H9 (cell line): ENCODE data around the gene PTPRN2. TPM values are rescaled to one million over a fixed set of nuclear protein-coding genes. Genes with fewer than 3 reads are reported as not detected.

Experiments used
- DNase-seq: peaks from one replicate; pipeline ENCODE4 v3.0.0-alpha.2; 2017
- H2AFZ ChIP-seq: one replicate; pipeline ENCODE4 v1.6.1; 2013; ENCODE audit warnings: mild to moderate bottlenecking, low read length, control low read depth, moderate library complexity
- H2AK5ac ChIP-seq: 2 replicates; pipeline ENCODE4 v1.6.1; 2013; ENCODE audit warnings: low read length, control low read depth, mixed read lengths; ENCODE audit not compliant: insufficient read length
- H2BK120ac ChIP-seq: one replicate; pipeline ENCODE4 v1.6.1; 2013; ENCODE audit warnings: low read depth, mild to moderate bottlenecking, low read length, control low read depth, inconsistent platforms; ENCODE audit not compliant: poor library complexity, severe bottlenecking
- H2BK12ac ChIP-seq: 2 replicates; pipeline ENCODE4 v1.6.1; 2013; ENCODE audit warnings: low read length, control low read depth, mixed read lengths, low read depth; ENCODE audit not compliant: insufficient read length
- H2BK15ac ChIP-seq: 2 replicates; pipeline ENCODE4 v1.6.1; 2013; ENCODE audit warnings: low read depth, low read length, control low read depth
- H2BK20ac ChIP-seq: one replicate; pipeline ENCODE4 v1.6.1; 2013; ENCODE audit warnings: low read depth, mild to moderate bottlenecking, low read length, control low read depth, inconsistent platforms; ENCODE audit not compliant: poor library complexity, severe bottlenecking
- H2BK5ac ChIP-seq: 2 replicates; pipeline ENCODE4 v1.6.1; 2013; ENCODE audit warnings: low read length, control low read depth, mixed read lengths; ENCODE audit not compliant: insufficient read length
- H3K14ac ChIP-seq: 2 replicates; pipeline ENCODE4 v1.6.1; 2013; ENCODE audit warnings: low read length, control low read depth; ENCODE audit not compliant: insufficient read depth
- H3K18ac ChIP-seq: 2 replicates; pipeline ENCODE4 v1.6.1; 2013; ENCODE audit warnings: low read depth, mild to moderate bottlenecking, mixed read lengths, low read length, control low read depth; ENCODE audit not compliant: insufficient read length
- H3K23ac ChIP-seq: 2 replicates; pipeline ENCODE4 v1.6.1; 2013; ENCODE audit warnings: low read length, control low read depth, mixed read lengths, low read depth; ENCODE audit not compliant: insufficient read length
- H3K23me2 ChIP-seq: 2 replicates; pipeline ENCODE4 v1.6.1; 2013; ENCODE audit warnings: low read depth, mild to moderate bottlenecking, mixed read lengths, low read length, control low read depth; ENCODE audit not compliant: insufficient read length, poor library complexity, severe bottlenecking
- H3K27ac ChIP-seq: 2 replicates; pipeline ENCODE4 v1.5.1; 2013; ENCODE audit warnings: low read length, control low read depth, mixed read lengths, low read depth; ENCODE audit not compliant: insufficient read length
- H3K27me3 ChIP-seq: 2 replicates; pipeline ENCODE4 v1.6.1; 2013; ENCODE audit warnings: low read length, control low read depth, inconsistent platforms; ENCODE audit not compliant: insufficient read depth
- H3K4ac ChIP-seq: 2 replicates; pipeline ENCODE4 v1.6.1; 2013; ENCODE audit warnings: low read depth, mild to moderate bottlenecking, control low read depth, inconsistent platforms, low read length, moderate library complexity
- H3K4me1 ChIP-seq: 2 replicates; pipeline ENCODE4 v1.6.1; 2013; ENCODE audit warnings: low read length, control low read depth, inconsistent platforms; ENCODE audit not compliant: insufficient read depth
- H3K4me2 ChIP-seq: 2 replicates; pipeline ENCODE4 v1.6.1; 2013; ENCODE audit warnings: low read length, control low read depth, mixed read lengths; ENCODE audit not compliant: insufficient read length, insufficient read depth
- H3K56ac ChIP-seq: 2 replicates; pipeline ENCODE4 v1.6.1; 2013; ENCODE audit warnings: low read depth, mild to moderate bottlenecking, mixed read lengths, low read length, control low read depth; ENCODE audit not compliant: insufficient read length
- H3K79me1 ChIP-seq: 2 replicates; pipeline ENCODE4 v1.6.1; 2013; ENCODE audit warnings: low read depth, mild to moderate bottlenecking, moderate library complexity, low read length, control low read depth, inconsistent platforms; ENCODE audit not compliant: insufficient read depth, poor library complexity, severe bottlenecking
- H3K79me2 ChIP-seq: 2 replicates; pipeline ENCODE4 v1.6.1; 2013; ENCODE audit warnings: low read length, control low read depth, inconsistent platforms; ENCODE audit not compliant: insufficient read depth
- H3K9ac ChIP-seq: 2 replicates; pipeline ENCODE4 v1.6.1; 2013; ENCODE audit warnings: low read length, control low read depth, mixed read lengths; ENCODE audit not compliant: insufficient read length; ENCODE audit errors: extremely low read depth
- H3K9me3 ChIP-seq: one replicate; pipeline ENCODE4 v1.6.1; 2013; ENCODE audit warnings: low read depth, low read length, inconsistent platforms; ENCODE audit not compliant: control insufficient read depth
- H3T11ph ChIP-seq: one replicate; pipeline ENCODE4 v1.6.1; 2013; ENCODE audit warnings: mild to moderate bottlenecking, low read length, control low read depth, inconsistent platforms
- H4K20me1 ChIP-seq: one replicate; pipeline ENCODE4 v1.6.1; 2013; ENCODE audit not compliant: control insufficient read depth, insufficient read length, insufficient read depth
- H4K5ac ChIP-seq: 2 replicates; pipeline ENCODE4 v1.6.1; 2013; ENCODE audit warnings: low read depth, mild to moderate bottlenecking, mixed read lengths, low read length, control low read depth; ENCODE audit not compliant: insufficient read length
- H4K8ac ChIP-seq: replicated peaks from 2 replicates; pipeline ENCODE4 v1.6.1; 2013; ENCODE audit warnings: low read length, control low read depth, mixed read lengths, low read depth; ENCODE audit not compliant: insufficient read length
- H4K91ac ChIP-seq: 2 replicates; pipeline ENCODE4 v1.6.1; 2013; ENCODE audit warnings: low read depth, mild to moderate bottlenecking, moderate library complexity, mixed read lengths, low read length, control low read depth; ENCODE audit not compliant: insufficient read length
- H3K27ac Mint-ChIP-seq, 3 experiments: 2 replicates in 2 of 3; 3 replicates in 1 of 3; pipeline ENCODE4 v1.8.0; 2020 to 2021; ENCODE audit warnings: mixed read lengths in 3 of 3, mild to moderate bottlenecking in 1 of 3, moderate library complexity in 1 of 3
- H3K27me3 Mint-ChIP-seq: 2 replicates; pipeline ENCODE4 v1.8.0; 2021; ENCODE audit warnings: low read depth, mild to moderate bottlenecking, moderate library complexity, mixed read lengths
- H3K36me3 Mint-ChIP-seq, 3 experiments: 2 replicates in 2 of 3; 3 replicates in 1 of 3; pipeline ENCODE4 v1.8.0; 2020 to 2021; ENCODE audit warnings: low read depth in 3 of 3, mixed read lengths in 3 of 3; ENCODE audit not compliant: insufficient read depth in 1 of 3
- H3K4me1 Mint-ChIP-seq, 2 experiments: 2 replicates each; pipeline ENCODE4 v1.8.0; 2020; ENCODE audit warnings: mixed read lengths in 2 of 2
- H3K4me3 Mint-ChIP-seq, 2 experiments: 2 replicates in 1 of 2; 3 replicates in 1 of 2; pipeline ENCODE4 v1.8.0; 2020 to 2021; ENCODE audit warnings: mild to moderate bottlenecking in 2 of 2, mixed read lengths in 2 of 2, moderate library complexity in 1 of 2
- H3K9me3 Mint-ChIP-seq, 2 experiments: 2 replicates in 1 of 2; 3 replicates in 1 of 2; pipeline ENCODE4 v1.8.0; 2020; ENCODE audit warnings: mild to moderate bottlenecking in 2 of 2, mixed read lengths in 2 of 2, moderate library complexity in 1 of 2
- CTCF ChIP-seq: fragments of 200-600 bp; sonication (generic); conservative IDR thresholded peaks from 3 replicates; pipeline ENCODE4 v1.8.0; 2021; ENCODE audit warnings: antibody characterized with exemption, mild to moderate bottlenecking
- WGBS: extraction: QIAGEN DNeasy Blood & Tissue Kit; methylation state at CpG from one replicate; pipeline ENCODE4 v1.1.7; 2013; ENCODE audit warnings: missing lambda C conversion rate, low lambda C conversion rate, mixed read lengths; ENCODE audit not compliant: insufficient read length; ENCODE audit errors: extremely low coverage; 5-methylcytosine and 5-hydroxymethylcytosine counted together
- total RNA-seq: library from RNA; stranded (reverse); gene quantifications from 2 replicates; pipeline ENCODE4 v1.2.1, GENCODE V29; 2021

PTPRN2 gene
- total RNA-seq, 1 experiment from 2014 or later: 5.2 TPM

- WGBS: no CpG with 5 or more reads among the region's 31 CpGs
Measured at GRCh38 chr7:157717211-157718174, 870.1 kb downstream of the PTPRN2 start.

More at GRCh38 chr7:157717211-157718174, 870.1 kb downstream of the PTPRN2 start:
- H3K9me3 ChIP-seq: no peaks in the 10 kb centered on the region
- H4K20me1 ChIP-seq: no peaks in the 10 kb centered on the region
- H4K91ac ChIP-seq: no peak overlapping the region
- no peak overlapping the region for H2AFZ ChIP-seq
- no peak overlapping the region for H3K23ac ChIP-seq
- TF ChIP-seq CTCF: no peak
- no peak overlapping the region for H3K18ac ChIP-seq
- H3K27ac ChIP-seq: no peak overlapping the region
- peaks cover 0 to 2% of the 10 kb centered on the region in 2 experiments; a peak in 2 of 5 replicates for H3K9me3 Mint-ChIP-seq
- DNase-seq: no peak
- no peaks in the 10 kb centered on the region for H3K36me3 Mint-ChIP-seq
- no peaks in the 10 kb centered on the region for H3K27me3 ChIP-seq
- H3K56ac ChIP-seq: no peak overlapping the region
- H4K8ac ChIP-seq: no peak overlapping the region
- H3K27me3 Mint-ChIP-seq: peaks cover 42% of the 10 kb centered on the region
- H3K9ac ChIP-seq: no peak overlapping the region
- H3K4me3 Mint-ChIP-seq: no peak overlapping the region
- H2AK5ac ChIP-seq: no peak overlapping the region
- no peak overlapping the region for H3K4ac ChIP-seq
- H3K14ac ChIP-seq: no peak overlapping the region
- no peaks in the 10 kb centered on the region for H3K23me2 ChIP-seq
- no peak overlapping the region for H2BK120ac ChIP-seq
- H3K79me2 ChIP-seq: no peaks in the 10 kb centered on the region
- H3K4me1 ChIP-seq: no peaks in the 10 kb centered on the region
- no peak overlapping the region for H2BK5ac ChIP-seq
- no peak overlapping the region for H2BK12ac ChIP-seq
- H3K27ac Mint-ChIP-seq: no peak overlapping the region
- no peak overlapping the region for H4K5ac ChIP-seq
- H3K79me1 ChIP-seq: no peaks in the 10 kb centered on the region
- H3K4me2 ChIP-seq: no peak overlapping the region
- H3T11ph ChIP-seq: no peak overlapping the region
- peaks cover 0 to 7% of the 10 kb centered on the region in 2 experiments; a peak in 2 of 4 replicates for H3K4me1 Mint-ChIP-seq
- H2BK20ac ChIP-seq: no peak overlapping the region
- no peak overlapping the region for H2BK15ac ChIP-seq
